ENCODE data around the gene ATXN1. TPM values are rescaled to one million over a fixed set of nuclear protein-coding genes. Genes with fewer than 3 reads are reported as not detected.

The ATXN1 gene
- polyA plus RNA-seq, 3 donors, result 17.7 to 21.1 (median 20.5) TPM

DNA sequence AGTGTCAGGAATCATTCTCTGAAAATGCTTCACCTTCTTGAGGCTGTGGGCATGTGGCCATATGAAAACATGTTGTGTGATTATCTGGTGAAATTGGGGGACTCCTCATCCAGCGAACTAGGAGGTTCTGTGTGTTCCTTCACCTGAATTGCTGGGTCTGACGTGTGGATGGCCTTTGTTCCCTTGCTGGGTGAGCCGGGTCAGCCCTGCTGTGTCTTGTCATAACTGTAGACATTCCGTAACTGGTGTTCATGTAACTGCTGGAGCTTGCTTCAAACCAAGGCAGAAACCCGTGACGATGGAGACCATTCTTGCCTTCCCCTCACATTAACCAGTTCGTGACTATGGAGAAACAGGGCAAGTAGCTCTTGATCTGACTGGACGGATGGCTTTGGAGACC, 399.4 kb downstream of the ATXN1 start:
- DNase-seq, result no peak

DNA sequence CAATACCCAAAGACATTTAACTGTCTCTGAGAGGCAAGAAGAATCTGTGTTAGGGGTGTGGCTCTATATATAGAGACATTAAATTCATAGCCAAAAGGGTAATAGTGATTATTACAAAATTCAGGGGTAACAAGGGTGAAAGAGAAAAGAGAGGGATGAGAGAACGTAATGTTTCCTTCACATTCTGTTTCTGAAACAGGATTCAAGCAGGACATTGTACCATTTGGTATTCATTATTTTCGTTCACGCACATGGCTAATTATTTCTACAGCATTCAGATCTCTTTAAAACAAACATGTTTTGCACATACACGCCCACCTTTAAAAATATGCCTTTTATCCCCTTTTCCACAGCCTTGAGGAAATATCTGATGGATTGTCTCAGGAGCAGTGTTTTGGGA, 400.1 kb downstream of the ATXN1 start:
- DNase-seq, result no peak

DNA sequence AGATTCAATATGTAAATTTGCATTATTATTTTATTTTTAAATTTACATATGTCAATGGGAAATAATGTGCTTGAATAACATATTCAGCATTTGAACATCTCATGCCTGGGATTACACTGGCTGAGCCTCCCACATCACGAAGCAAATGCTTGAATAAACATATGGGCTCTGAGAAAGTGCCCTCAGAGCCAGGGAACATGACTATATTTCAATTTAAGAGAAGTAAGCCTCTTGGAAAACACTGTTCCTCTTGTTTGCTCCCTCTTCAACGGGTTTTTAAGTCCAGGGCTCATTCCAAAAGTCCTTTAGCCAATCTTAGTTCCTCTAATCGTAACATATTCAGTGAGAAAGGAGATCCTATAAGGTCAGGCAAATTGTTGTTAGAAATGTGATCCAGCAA, 400.9 kb downstream of the ATXN1 start:
- DNase-seq, result no peak

DNA sequence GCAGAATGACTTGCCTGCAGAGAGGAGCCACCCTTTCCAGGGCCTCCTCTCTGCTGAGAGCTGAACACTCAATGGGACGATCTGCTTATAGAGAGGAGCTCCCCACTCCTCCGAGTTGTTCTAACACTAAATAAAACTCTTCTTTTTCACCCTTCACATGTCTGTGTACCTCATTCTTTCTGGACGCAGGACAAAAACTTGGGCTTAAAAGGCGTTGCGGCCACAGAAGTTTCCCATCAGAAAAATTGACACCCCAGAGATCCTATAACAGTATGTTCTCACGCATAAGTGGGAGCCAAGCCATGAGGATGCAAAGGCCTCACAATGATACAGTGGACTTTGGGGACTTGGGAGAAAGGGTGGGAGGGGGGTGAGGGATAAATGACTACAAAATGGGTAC, 401.7 kb downstream of the ATXN1 start:
- no peak for DNase-seq

DNA sequence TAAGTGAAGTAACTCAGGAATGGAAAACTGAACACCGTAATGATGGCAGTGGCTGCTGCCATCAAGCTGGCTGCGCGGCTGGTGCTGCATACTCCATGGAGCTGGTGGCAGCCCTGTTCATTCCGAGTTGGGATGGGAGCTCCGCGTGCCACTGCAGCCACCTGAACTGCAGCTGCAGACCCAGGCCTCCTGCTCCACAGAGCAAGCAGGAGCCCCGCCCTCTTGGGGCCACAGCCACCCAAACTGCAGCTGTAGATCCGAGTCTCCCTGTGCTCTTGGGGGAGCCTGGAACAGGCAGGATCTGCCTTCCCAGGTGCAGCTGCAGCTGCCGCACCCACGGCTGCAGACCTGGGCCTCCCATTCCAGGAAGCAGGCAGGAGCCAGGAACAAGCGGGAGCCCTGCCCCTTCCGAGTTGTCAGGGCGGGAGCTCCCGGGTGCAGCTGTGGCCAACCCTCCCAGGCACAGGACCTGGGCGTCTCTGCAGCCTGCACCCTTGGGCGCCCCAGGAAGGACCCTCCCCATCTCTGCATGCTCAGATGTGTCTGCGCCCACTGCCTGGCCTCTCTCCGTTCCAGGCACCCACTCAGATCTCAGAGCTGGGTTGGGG, 402.6 kb downstream of the ATXN1 start:
- no peak for DNase-seq

DNA sequence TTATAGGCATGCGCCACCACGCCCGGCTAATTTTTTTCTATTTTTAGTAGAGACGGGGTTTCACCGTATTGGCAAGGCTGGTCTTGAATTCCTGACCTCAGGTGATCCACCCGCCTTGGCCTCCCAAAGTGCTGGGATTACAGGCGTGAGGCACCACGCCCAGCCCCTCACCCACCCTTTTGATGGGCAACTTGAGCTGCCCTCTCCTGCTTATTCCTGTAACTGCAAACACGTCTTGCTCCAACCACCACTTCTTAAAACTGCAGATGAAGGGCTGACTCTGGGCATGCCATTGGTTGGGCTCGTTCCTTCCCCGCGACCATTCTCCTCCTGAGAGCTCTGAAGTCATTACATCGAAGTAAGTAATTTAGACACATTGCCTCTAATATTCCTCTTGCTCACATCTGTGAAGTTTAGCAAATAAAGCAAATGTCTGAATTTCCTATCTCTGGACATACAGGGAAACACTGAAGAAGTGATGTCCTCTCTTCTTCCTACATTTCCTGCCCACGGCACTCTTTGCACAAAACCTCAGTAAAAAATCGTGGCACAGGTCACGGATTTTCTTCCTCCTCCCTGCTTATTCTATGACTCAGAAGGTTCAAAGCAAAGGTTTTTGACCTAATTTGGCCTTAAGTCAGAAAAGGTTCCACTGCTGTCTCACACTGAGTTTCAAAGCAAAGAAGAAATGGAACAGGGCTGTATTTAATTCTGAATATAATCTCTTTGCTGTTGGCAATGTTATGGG, 405.4 kb downstream of the ATXN1 start:
- DNase-seq, result no peak

DNA sequence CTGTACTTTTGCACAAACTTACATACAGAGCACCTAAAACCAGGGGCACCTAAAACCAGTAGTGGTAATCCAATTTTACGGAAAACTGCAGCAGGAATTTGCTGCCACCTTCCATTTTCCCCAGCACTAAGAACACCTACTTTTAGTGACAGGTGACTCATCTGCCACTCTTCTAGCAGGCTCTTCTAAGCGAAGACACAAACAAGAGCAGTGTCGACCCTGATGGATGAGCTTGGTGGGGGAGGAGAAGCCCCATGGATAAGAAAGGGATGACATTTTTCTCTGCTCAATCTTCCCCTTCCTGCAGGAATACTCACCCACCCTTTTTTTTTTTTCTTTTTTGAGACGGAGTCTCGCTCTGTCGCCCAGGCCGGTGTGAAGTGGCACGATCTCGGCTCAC, 406.0 kb downstream of the ATXN1 start:
- DNase-seq, result no peak

DNA sequence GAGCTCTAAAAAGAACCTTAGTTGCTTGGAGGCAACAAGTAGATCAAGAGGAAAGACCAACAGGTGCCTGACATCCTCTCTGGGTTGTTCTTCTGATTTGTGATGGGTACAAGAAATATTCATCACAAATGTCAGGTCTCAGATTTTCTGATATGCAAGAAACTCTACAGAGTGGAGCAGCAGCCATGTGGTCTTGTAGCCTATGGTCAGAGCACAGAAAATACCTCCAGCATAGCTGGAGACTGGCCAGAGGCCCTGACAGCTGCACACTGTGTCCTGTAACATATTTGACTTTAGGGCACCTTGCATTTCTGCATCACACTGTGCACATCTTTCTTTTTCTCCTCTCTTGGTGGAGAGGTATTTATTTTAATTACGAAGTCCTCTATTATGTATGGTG, 406.6 kb downstream of the ATXN1 start:
- DNase-seq, result no peak

DNA sequence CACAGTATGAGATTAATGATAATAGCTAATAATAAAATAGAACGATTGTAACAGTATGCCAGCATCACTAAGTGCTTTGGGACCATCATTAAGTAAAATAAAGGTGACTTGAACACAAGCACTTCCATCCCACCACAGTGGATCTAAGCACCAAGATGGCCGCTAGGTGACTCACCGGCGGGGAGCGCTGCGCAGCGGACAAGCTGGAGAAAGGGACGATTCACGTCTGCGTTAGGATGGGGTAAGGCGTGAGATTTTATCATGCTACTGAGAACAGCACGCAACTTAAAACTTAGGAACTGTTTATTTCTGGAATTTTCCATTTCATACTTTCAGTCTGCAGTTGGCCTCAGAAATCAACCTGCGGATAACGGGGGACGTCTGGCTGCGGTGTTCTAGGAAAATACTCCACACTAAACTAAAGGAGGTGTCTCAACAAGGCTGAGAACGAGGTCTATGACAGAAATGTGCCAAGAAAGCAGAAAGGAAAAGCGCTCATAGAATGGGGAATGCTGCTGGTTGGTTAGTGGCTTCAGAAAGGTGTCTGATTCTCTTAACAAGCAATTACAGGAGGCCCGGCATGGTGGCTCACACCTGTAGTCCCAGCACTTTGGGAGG, 408.3 kb downstream of the ATXN1 start:
- no peak for DNase-seq

DNA sequence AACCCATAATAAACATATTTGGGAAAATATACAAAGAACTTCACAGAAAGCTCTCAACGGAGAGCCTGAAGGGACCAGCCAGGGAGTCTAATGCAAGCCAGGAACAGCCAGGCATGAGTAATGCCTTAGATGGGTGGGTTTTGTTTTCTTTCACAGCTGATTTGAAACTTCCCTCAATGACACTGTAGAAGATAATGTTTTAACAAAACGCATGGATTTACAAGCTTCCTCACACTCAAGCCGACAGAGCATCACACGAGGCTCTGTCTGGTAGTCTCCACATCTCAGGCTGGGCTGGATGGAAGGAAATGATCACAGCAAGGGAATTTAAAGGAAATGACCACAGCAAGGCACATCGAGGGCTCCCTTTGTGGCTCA, 409.0 kb downstream of the ATXN1 start:
- DNase-seq, result no peak

DNA sequence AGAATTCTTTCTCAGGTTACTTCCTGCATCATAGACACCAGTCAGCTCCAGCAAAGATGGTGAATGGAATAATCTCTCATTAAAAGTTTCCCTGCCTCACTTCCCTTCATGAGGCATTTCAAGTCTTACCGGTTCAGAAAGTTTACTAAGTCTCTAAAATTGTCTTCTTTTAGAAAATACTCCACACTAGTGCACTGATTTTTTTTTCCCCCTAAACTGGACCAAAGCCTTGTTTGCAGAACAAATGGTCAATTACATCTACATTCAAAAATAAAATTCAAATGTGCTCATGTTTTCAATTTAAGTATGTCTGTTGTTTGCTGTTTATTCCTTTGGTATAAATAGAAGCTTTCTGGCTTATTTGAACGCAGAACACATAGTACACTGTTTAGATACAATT, 411.7 kb downstream of the ATXN1 start:
- DNase-seq, result no peak

DNA sequence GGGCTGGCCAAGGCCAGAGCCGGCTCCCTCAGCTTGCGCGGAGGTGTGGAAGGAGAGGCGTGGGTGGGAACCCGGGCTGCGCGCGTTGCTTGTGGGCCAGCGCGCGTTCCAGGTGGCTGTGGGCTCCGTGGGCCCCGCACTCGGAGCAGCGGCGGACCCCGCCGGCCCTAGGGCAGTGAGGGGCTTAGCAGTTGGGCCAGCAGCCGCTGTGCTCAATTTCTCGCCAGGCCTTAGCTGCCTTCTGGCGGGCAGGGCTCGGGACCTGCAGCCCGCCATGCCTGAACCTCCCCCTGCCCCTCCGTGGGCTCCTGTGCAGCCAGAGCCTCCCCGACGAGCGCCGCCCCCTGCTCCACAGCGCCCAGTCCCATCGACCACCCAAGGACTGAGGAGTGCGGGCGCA, 414.4 kb downstream of the ATXN1 start:
- no peak for DNase-seq

DNA sequence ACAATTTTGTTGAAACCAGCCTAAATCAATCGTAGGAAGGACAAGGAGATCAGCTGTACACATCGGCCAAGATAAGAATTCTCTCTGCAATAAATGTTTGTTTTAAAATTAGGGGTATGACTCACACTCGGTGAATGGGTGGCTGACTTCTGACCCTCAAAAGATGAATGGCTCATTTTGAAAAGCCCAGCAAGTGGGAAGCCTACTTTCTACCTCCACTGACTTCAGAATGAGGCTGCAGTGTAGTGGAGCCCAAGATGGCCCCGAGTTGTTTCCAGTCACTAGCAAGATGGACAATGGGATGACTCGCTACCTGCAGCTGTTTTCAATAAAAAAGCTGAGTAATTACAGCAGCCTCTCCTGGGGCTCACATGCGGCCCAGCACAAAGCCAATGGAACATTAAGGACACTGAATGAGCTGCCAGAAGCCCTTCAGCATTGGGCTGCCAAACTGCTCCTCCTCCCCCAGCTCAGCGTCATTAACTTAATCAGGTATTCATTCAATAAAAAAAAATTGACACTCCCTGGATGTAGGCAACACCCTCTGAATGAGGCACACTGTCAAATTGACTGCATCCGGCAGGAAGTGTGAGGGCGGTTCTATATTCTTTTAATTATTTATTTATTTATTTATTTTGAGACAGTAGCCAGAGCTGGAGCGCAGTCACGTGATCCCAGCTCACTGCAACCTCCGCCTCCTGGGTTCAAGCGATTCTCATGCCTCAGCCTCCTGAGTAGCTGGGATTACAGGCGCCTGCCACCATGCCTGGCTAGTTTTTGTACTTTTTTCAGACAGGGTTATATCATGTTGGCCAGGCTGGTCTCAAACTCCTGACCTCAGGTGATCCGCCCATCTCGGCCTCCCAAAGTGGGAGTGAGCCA, 415.6 kb downstream of the ATXN1 start:
- no peak for DNase-seq

DNA sequence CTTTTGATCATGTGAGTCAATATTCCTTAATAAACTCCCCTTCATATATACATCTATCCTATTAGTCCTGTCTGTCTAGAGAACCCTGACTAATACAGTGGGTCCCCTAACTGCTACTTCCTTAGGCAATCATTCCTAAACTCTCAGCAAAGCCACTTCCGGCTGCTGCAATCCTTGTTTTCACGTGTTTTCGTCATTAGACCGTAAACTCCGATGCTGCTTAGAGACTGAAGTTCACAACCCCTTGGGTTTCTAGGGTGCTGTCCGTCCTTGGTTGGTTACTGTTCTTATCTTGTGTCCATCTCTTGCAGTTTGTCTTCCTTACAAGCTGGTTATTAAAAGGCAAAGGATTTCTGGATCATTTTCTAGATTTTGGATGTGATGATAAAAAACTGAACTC, 416.5 kb downstream of the ATXN1 start:
- DNase-seq, result no peak

DNA sequence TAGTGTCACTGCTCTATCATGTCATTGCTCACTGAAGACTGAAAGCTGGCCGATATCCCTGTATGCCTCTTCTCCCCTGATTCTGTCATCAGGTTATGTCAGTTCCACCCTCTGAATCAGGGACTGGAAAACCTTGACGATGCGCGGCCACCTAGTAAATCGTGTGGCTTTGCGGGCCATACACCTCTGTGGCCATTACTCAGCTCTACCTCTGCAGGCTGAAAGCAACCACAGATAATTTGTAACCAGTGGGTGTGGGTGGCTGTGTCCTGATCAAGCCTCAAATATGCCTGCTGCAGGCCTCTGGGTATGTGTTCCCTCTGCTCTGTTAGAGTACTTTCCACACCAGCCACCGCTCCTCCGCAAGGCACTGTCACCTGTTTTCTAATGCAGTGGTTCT, 417.7 kb downstream of the ATXN1 start:
- no peak for DNase-seq

DNA sequence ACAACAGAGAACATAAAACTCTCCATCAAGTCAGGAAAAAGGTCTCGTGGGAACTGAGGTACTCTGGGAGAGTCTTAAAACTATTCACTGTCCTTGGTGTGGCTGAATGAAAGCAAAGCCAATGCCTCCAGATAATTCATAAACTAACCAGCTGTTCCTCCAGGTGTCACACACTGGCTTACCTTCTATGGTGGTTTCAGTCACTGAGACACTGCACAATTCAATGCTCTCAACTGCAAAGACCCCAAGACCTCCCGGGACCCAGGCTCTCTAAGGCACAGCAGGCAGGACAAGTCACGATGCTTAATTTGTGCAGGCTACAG, 422.0 kb downstream of the ATXN1 start:
- no peak for DNase-seq

DNA sequence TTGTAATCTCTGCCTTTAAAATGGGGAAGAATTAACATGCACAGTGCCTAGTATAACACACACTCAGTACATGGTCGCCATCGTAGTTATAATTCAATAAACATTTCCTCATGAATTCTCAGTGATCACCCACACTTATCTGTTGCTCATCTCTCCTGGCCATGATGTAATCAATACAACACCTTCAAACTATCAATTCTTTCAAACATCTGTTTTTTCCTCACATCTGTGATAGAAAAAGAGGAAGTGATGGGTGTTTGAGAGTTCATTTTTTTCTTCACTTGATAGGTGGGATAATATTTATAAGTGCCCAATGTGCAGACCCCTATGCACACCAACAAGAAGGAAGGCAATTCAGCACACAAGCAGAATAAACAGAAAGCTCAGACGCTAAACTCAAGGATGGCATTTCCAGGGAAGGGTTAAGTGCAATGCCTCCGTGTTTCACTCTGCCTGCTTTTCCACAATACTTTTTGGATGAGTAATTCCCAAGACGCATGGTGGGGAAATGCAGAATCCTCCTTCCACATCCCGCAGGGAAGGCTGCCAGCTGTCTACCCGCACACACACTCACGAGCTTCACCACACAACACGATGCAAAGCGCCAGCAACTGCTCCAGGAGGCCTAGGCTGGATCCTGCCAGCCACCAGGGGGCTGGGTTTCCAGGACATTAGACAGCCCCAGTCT, 422.5 kb downstream of the ATXN1 start:
- DNase-seq, result no peak

DNA sequence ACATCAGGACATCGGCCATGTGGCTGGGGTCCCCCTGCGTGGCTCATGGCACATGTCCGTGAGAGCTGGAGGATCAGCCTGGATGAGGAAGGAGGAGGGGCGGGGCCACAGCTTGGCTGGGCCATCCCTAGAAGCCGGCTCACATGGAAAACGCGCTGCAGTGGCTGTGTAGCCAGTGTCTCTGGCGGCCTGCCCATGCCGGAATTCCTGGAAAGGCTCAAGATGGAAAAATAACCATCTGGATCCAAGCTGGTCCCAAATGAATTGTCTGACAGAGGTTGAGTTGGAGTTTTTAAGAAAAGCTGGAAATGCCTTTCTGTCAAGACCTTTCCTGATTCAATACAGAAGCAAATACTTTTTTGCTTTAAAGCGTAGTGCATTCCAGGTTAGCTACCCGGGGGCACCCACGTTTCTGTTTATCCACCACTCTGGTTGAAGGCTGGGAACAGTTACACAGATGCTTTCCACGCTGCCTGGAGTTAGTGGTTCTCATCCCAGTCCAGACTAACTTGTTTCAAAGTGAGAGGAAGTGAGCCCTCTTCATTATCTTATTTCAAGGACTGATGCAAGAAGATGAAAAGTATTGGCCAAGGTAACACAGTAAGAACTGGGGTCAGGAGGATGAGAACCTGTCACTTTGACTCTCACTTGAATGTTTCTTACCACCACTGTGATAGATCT, 423.8 kb downstream of the ATXN1 start:
- DNase-seq, result peak; percentile 84

DNA sequence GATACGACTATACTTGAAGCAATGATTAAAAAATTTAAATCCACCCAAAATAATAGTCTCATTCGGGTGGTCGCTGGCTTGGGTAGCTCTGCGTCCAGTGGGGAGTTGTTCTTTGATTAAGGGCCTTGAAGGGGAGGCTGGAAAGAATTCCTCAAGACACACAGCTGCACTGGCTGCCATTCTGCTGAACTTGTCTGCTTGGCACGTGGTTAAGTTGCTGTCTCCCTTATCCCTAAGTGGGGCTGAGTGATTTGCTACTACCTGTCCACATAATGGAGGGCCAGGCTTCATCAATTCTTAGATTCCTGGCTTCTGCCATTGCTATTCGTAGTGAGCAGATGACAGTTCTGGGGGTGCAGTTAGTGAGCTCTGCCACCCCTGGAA, 424.4 kb downstream of the ATXN1 start:
- DNase-seq, result no peak

DNA sequence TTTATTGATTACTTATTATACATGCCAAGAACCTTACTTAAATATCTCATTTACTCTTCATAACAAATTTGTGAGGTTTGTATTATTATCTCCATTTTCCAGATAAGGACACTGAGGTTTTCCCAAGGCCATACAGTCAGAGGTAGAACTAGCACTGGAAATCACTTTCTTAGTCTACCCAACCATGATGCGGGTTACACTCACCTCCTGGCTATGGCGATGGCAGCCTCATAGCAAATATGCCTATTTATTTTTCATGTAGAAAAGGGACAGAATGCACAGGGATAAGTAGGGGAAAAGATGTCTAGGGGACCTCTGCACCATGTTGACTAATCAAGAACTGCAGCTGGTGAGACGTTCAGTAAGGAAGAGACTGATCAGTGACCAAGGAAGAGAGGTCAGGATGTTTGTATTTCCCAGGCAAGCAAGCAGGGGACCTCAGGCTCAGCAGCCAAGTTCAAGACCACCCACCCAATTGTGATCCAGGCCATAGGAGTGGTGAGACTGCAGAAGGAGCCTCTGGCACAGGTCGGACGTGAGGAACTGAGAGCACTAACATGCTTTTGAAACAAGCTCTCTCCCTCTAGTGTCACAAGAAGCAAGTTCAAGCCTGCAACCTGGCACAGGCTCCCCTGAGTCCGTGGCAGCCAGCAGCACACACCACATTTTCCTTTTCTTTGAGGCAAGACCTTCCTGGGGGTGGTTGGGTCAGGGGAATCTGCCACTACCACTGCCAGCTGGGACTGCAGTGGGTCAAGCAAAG, 425.0 kb downstream of the ATXN1 start:
- no peak for DNase-seq

DNA sequence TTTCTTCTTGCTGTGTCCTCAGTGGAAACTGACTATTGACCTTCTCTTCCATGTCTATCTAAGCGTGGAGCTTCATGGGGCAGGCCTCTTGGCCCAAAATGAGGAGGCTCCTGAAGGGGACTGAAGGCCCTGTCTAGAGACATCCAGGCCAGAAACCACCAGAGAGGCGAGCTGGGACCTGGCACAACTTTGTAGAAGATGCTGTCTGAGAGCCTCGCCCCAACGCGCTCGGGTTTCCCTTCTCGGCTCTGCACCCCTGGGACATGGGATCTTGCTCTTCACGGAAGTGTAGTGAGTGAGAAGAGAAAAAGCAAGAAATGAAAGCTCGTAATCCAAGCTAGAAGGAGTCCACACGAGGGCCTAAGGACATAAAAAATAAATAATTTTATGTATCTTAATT, 426.1 kb downstream of the ATXN1 start:
- no peak for DNase-seq
